WTC11 (cell line): Measurements from ENCODE around the gene TIE1. TPM values are rescaled to one million over a fixed set of nuclear protein-coding genes. Genes with fewer than 3 reads are reported as not detected.

Source experiments
- ATAC-seq: fragments of 200-7000 bp; cut with Tn5 transposase; 2 replicates; pipeline ENCODE4 v1.10.0; 2021; ENCODE audit warnings: mild to moderate bottlenecking, moderate library complexity
- CTCF ChIA-PET: fragments of 300-600 bp; sonication (Branson Sonifier 250); formaldehyde crosslinking; loops from one replicate; lab custom pipeline; 2021; ENCODE audit warnings: antibody characterized with exemption; lab: Charles Lee
- POLR2A ChIA-PET: fragments of 350-600 bp; sonication (Branson Sonifier 250); formaldehyde crosslinking; loops from one replicate; lab custom pipeline; 2021; ENCODE audit warnings: antibody characterized with exemption; lab: Charles Lee
- DNase-seq: peaks from one replicate; pipeline ENCODE4 v3.0.0; 2021; ENCODE audit warnings: low spot score
- H3K27ac Mint-ChIP-seq: 2 replicates; pipeline ENCODE4 v1.8.0; 2021; ENCODE audit warnings: mixed read lengths
- H3K27me3 Mint-ChIP-seq: 2 replicates; pipeline ENCODE4 v1.8.0; 2021; ENCODE audit warnings: low read depth, mild to moderate bottlenecking, moderate library complexity, mixed read lengths
- H3K36me3 Mint-ChIP-seq: 2 replicates; pipeline ENCODE4 v1.8.0; 2021; ENCODE audit warnings: mixed read lengths
- H3K4me1 Mint-ChIP-seq: 2 replicates; pipeline ENCODE4 v1.8.0; 2022; ENCODE audit warnings: mixed read lengths
- H3K4me3 Mint-ChIP-seq: 2 replicates; pipeline ENCODE4 v1.8.0; 2021; ENCODE audit warnings: mild to moderate bottlenecking, moderate library complexity, mixed read lengths
- H3K9me3 Mint-ChIP-seq: 2 replicates; pipeline ENCODE4 v1.8.0; 2021; ENCODE audit warnings: mixed read lengths
- ELF4 ChIP-seq: sonication (generic); formaldehyde crosslinking; IDR thresholded peaks from 2 replicates; pipeline ENCODE4 v1.8.1; 2022; ENCODE audit warnings: low read depth, mild to moderate bottlenecking, moderate library complexity, missing genetic modification reagents
- FOXP1 ChIP-seq: sonication (generic); formaldehyde crosslinking; IDR thresholded peaks from 2 replicates; pipeline ENCODE4 v1.8.0; 2022; ENCODE audit warnings: missing genetic modification reagents, mild to moderate bottlenecking, moderate library complexity, borderline replicate concordance
- GTF2I ChIP-seq: fragments of 250-450 bp; sonication (Bioruptor Pico); conservative IDR thresholded peaks from 2 replicates; pipeline ENCODE4 v1.4.0; 2021; ENCODE audit warnings: mild to moderate bottlenecking
- IRF2 ChIP-seq: sonication (generic); formaldehyde crosslinking; IDR thresholded peaks from 2 replicates; pipeline ENCODE4 v1.8.0; 2022; ENCODE audit warnings: low read depth, missing genetic modification reagents, borderline replicate concordance
- NFATC4 ChIP-seq: fragments of 250-450 bp; sonication (Bioruptor Pico); IDR thresholded peaks from 2 replicates; pipeline ENCODE4 v1.9.0; 2021; ENCODE audit warnings: mild to moderate bottlenecking
- NFYB ChIP-seq: sonication (generic); formaldehyde crosslinking; conservative IDR thresholded peaks from 2 replicates; pipeline ENCODE4 v1.8.0; 2022; ENCODE audit warnings: low read depth, missing genetic modification reagents
- SP1 ChIP-seq: sonication (generic); formaldehyde crosslinking; conservative IDR thresholded peaks from 2 replicates; pipeline ENCODE4 v1.8.1; 2022; ENCODE audit warnings: missing genetic modification reagents
- total RNA-seq: library from RNA; stranded (reverse); gene quantifications from 3 replicates; pipeline ENCODE4 v1.2.3, GENCODE V29; 2021
- TF ChIP-seq, protein P1 (sequence below): sonication (generic); formaldehyde crosslinking; conservative IDR thresholded peaks from 2 replicates; pipeline ENCODE4 v1.8.1; 2022; ENCODE audit warnings: mild to moderate bottlenecking, missing genetic modification reagents
- TF ChIP-seq, protein P2 (sequence below): sonication (generic); formaldehyde crosslinking; IDR thresholded peaks from 2 replicates; pipeline ENCODE4 v1.8.0; 2023; ENCODE audit warnings: missing genetic modification reagents, mild to moderate bottlenecking, borderline replicate concordance
- TF ChIP-seq, protein P3 (sequence below): sonication (generic); formaldehyde crosslinking; IDR thresholded peaks from 2 replicates; pipeline ENCODE4 v1.8.0; 2022; ENCODE audit warnings: mild to moderate bottlenecking, missing genetic modification reagents
- TF ChIP-seq, protein P4 (sequence below): sonication (generic); formaldehyde crosslinking; IDR thresholded peaks from 2 replicates; pipeline ENCODE4 v1.8.0; 2023; ENCODE audit warnings: mild to moderate bottlenecking, missing genetic modification reagents

TIE1 gene
- total RNA-seq, 1 experiment from 2014 or later: 2.5 TPM

DNA sequence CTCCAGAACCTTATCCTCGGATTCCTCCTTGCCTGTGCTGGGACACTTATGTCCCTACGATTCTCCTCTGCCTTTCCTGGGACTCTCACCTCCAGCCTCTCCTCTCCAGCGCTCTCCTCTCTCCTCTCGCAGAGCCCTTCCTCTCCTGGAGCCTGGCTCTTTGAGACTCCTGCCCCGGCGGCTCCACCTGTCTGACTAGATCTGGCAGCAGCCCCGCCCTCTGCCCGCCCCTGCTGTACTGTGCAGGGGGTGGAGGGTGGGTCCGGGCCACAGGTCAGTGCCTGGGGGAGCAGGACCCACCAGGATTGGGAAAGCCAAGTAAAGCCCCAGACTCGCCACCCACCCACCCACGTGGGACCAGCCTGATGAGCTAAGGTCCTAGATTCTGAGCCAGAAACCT, 65.4 kb downstream of the TIE1 start:
- DNase-seq (peak; percentile 69), ATAC-seq (peak; percentile 40)
- H3K36me3 Mint-ChIP-seq: peaks cover 34% of the 10 kb centered on the region
- H3K27ac Mint-ChIP-seq: peak overlapping the region; percentile 88
- TF ChIP-seq SP1 (CRISPR knock-in tag) (0 out of 2 replicates have a peak, but pooled peaks have one; percentile 13), IRF2 (CRISPR knock-in tag) (no peak)
- TF ChIP-seq, protein P1, sequence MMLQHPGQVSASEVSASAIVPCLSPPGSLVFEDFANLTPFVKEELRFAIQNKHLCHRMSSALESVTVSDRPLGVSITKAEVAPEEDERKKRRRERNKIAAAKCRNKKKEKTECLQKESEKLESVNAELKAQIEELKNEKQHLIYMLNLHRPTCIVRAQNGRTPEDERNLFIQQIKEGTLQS: no peak
- H3K4me3 Mint-ChIP-seq: peak overlapping the region; percentile 81
- H3K27me3 Mint-ChIP-seq: no peaks in the 10 kb centered on the region
- CTCF ChIA-PET: interaction anchor here (0.6 kb wide), 1 partner anchor 13 kb away, joined by 3 read pairs; no protein-coding TSS in a partner anchor
- no peaks in the 10 kb centered on the region for H3K9me3 Mint-ChIP-seq
- H3K4me1 Mint-ChIP-seq: peaks cover 31% of the 10 kb centered on the region
- POLR2A ChIA-PET: no interaction called here

DNA sequence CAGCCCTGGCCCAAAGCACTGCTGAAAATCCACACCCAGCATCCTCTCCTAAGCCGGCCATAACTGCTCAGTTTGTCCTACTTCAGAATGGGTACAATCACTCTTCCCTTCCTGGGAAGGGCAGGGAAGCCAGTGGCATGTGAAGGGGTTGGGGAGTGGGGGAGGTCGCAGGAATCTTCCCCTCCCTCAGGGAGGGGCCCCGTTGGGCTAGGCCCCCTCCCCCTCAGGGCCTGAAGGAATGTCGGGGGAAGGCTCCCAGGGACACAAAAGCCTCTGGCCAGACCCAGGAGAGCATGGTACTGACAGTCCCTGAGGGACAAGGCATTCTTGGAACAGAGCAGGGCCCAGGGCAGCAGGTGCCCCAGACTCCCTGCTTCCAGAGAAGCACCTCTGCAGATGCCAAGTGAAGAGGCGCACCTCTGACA, 65.8 kb downstream of the TIE1 start:
- CTCF ChIA-PET: interaction anchor here (0.6 to 2.5 kb wide), 2 partner anchors 9 to 13 kb away, joined by 3 to 23 read pairs; partner anchors contain the start of gene CDC20
- H3K4me3 Mint-ChIP-seq: peak overlapping the region; percentile 81
- no peak overlapping the region for H3K27ac Mint-ChIP-seq
- POLR2A ChIA-PET: no interaction called here
- DNase-seq (peak; percentile 30), ATAC-seq (peak; percentile 1)
- H3K9me3 Mint-ChIP-seq: no peaks in the 10 kb centered on the region
- H3K4me1 Mint-ChIP-seq: peaks cover 26% of the 10 kb centered on the region
- H3K27me3 Mint-ChIP-seq: no peaks in the 10 kb centered on the region
- peaks cover 30% of the 10 kb centered on the region for H3K36me3 Mint-ChIP-seq
- TF ChIP-seq ELF4 (CRISPR knock-in tag): no peak
- TF ChIP-seq GTF2I (CRISPR knock-in tag): peak; percentile 71; the same call in 1 of the 2 replicates

DNA sequence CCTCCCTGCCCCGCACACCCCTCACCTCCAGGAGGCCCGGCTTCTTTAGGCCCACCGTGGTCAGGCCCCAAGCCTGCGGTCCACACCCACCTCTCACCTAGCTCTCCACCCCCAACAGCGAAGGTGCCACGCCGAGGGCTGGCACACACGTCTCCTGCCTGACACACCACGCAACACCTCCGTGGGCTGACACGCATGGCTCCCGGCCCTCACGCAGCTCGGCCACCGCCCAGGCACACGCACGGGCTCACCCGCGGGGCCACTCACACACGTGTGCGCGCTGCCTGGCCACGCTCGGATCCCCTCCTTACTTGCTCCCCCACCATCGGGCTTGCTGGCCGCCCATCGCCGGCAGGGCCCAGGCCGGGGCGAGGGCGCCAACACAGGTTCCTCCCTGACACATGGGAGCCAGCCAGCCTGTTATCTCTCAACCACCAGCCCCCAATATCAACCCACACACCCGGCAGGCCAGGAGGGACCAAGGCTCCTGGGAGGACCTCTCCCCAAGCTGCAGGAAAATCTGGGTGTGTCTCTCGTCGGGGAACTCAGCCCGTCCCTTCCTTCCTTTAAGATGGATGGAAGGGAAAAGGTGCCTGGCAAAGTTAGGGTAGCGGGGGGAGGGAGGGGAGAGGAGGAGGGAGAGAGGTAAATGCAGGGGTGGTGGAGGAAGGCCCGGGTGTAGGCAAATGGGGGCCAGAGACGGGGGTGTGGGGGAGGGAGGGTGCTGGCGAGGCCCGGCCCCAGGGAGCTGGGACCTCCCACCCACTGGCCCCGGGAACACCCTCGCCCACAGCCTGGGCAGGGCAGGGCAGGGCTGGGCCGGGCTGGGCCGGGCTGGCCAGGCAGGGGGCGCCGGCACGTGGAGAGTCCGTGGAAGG, 66.5 kb downstream of the TIE1 start:
- TF ChIP-seq, protein P2, sequence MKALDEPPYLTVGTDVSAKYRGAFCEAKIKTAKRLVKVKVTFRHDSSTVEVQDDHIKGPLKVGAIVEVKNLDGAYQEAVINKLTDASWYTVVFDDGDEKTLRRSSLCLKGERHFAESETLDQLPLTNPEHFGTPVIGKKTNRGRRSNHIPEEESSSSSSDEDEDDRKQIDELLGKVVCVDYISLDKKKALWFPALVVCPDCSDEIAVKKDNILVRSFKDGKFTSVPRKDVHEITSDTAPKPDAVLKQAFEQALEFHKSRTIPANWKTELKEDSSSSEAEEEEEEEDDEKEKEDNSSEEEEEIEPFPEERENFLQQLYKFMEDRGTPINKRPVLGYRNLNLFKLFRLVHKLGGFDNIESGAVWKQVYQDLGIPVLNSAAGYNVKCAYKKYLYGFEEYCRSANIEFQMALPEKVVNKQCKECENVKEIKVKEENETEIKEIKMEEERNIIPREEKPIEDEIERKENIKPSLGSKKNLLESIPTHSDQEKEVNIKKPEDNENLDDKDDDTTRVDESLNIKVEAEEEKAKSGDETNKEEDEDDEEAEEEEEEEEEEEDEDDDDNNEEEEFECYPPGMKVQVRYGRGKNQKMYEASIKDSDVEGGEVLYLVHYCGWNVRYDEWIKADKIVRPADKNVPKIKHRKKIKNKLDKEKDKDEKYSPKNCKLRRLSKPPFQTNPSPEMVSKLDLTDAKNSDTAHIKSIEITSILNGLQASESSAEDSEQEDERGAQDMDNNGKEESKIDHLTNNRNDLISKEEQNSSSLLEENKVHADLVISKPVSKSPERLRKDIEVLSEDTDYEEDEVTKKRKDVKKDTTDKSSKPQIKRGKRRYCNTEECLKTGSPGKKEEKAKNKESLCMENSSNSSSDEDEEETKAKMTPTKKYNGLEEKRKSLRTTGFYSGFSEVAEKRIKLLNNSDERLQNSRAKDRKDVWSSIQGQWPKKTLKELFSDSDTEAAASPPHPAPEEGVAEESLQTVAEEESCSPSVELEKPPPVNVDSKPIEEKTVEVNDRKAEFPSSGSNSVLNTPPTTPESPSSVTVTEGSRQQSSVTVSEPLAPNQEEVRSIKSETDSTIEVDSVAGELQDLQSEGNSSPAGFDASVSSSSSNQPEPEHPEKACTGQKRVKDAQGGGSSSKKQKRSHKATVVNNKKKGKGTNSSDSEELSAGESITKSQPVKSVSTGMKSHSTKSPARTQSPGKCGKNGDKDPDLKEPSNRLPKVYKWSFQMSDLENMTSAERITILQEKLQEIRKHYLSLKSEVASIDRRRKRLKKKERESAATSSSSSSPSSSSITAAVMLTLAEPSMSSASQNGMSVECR: 0 out of 2 replicates have a peak, but pooled peaks have one; percentile 36
- TF ChIP-seq NFATC4 (CRISPR knock-in tag) (no peak), NFYB (CRISPR knock-in tag) (no peak), FOXP1 (CRISPR knock-in tag) (peak; percentile 21; the same call in 1 of the 2 replicates)
- TF ChIP-seq, protein P3, sequence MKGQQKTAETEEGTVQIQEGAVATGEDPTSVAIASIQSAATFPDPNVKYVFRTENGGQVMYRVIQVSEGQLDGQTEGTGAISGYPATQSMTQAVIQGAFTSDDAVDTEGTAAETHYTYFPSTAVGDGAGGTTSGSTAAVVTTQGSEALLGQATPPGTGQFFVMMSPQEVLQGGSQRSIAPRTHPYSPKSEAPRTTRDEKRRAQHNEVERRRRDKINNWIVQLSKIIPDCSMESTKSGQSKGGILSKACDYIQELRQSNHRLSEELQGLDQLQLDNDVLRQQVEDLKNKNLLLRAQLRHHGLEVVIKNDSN (CRISPR knock-in tag): peak; percentile 42; the same call in 1 of the 2 replicates
- TF ChIP-seq, protein P4, sequence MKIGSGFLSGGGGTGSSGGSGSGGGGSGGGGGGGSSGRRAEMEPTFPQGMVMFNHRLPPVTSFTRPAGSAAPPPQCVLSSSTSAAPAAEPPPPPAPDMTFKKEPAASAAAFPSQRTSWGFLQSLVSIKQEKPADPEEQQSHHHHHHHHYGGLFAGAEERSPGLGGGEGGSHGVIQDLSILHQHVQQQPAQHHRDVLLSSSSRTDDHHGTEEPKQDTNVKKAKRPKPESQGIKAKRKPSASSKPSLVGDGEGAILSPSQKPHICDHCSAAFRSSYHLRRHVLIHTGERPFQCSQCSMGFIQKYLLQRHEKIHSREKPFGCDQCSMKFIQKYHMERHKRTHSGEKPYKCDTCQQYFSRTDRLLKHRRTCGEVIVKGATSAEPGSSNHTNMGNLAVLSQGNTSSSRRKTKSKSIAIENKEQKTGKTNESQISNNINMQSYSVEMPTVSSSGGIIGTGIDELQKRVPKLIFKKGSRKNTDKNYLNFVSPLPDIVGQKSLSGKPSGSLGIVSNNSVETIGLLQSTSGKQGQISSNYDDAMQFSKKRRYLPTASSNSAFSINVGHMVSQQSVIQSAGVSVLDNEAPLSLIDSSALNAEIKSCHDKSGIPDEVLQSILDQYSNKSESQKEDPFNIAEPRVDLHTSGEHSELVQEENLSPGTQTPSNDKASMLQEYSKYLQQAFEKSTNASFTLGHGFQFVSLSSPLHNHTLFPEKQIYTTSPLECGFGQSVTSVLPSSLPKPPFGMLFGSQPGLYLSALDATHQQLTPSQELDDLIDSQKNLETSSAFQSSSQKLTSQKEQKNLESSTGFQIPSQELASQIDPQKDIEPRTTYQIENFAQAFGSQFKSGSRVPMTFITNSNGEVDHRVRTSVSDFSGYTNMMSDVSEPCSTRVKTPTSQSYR (CRISPR knock-in tag): 0 out of 2 replicates have a peak, but pooled peaks have one; percentile 37
- peaks cover 23% of the 10 kb centered on the region for H3K36me3 Mint-ChIP-seq
- CTCF ChIA-PET: interaction anchor here (0.6 to 2.5 kb wide), 6 partner anchors 9 to 81 kb away, joined by 3 to 23 read pairs (median 6); partner anchors contain the start of genes C1orf210, CDC20, MED8 and SZT2
- ATAC-seq: peak; percentile 21
- peak; percentile 30 for DNase-seq
- POLR2A ChIA-PET: interaction anchor here (0.5 to 2.1 kb wide), 6 partner anchors 9 to 97 kb away, joined by 3 to 17 read pairs (median 4); partner anchors contain the start of genes CDC20, MED8, SZT2 and TMEM125
- H3K27ac Mint-ChIP-seq: no peak overlapping the region
- peak overlapping the region; percentile 81 for H3K4me3 Mint-ChIP-seq
- peaks cover 23% of the 10 kb centered on the region for H3K4me1 Mint-ChIP-seq
- H3K27me3 Mint-ChIP-seq: no peaks in the 10 kb centered on the region
- H3K9me3 Mint-ChIP-seq: no peaks in the 10 kb centered on the region
